GM19240 (cell line): ENCODE data around the gene SLC9A9.
"Not testable (repeated sequence)": the region's sequence is repeated elsewhere in the genome, so short reads cannot be mapped to it uniquely, and the experiment has no call there.

ENCODE experiments used
- DNase-seq: peaks from one replicate; pipeline ENCODE4 v3.0.0; 2011; ENCODE audit warnings: low spot score; ENCODE audit not compliant: insufficient read length

SLC9A9 gene

GRCh38 chr3:143471705-143472104 lies 376.6 kb downstream of the SLC9A9 start:
- DNase-seq = no peak

- DNase-seq = no peak
These were observed 379.1 kb downstream of the SLC9A9 start for GRCh38 chr3:143469159-143469558.

DNA sequence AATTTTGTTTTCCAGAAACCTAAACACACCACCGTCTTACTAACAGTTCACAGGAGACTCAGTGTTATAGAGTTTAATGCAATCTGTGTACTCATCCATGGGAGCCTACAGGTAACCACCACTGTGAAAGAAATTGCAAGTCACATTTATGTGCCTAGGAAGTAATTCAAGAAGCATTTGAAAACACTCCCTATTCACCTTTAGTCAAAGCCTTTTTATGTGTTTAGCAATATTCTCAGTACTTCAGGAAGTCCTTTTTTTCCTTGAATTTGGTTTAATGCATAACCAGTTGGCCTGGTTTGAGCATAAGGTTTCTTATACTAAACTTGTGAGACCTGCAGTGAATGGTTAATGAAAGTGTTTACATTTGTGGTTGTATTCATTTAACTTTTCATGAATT lies 382.6 kb downstream of the SLC9A9 start:
- no peak for DNase-seq

- DNase-seq = no peak
These were observed 383.4 kb downstream of the SLC9A9 start for GRCh38 chr3:143464850-143465249.

- DNase-seq = no peak
These were observed 392.8 kb downstream of the SLC9A9 start for GRCh38 chr3:143455480-143455879.

DNA sequence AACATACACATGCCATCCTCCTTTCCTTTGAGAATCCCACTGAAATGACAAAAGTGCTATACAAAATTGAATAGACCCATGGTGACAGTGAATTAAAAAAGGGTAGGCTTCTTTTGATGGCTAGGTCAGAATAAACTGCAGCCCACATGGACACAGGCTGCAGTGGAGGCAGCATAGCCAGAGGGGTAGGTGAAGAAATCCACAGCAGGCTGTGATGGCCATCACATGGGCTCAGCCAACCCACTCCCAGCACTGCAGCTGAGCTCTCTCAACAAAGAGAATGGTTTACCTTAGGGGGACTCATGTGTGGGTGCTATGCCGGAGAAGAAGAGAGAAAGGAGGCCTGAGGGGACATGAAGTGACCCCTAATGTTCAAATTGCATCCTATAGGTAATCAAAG lies 397.6 kb downstream of the SLC9A9 start:
- DNase-seq = no peak

- no peak for DNase-seq
These were observed 400.8 kb downstream of the SLC9A9 start for GRCh38 chr3:143447491-143447890.

DNA sequence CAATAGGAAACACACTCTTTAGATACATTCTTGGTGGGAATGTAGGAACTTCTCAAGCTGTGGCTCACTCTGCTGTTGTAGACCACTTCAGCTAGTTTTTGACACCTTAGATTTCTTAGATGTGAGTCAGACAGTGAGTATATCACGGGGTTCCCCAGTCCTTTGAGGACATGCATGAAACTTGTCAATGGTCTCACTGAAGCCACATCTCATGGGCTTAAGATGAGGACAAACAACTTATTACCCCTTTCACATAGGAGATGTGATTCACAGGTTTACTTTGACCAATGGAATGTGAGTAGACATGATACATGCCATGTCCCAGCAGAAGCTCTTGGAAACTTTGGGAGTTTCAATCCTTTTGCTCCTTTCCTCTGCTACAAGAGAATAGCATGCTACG lies 403.1 kb downstream of the SLC9A9 start:
- DNase-seq = no peak

DNA sequence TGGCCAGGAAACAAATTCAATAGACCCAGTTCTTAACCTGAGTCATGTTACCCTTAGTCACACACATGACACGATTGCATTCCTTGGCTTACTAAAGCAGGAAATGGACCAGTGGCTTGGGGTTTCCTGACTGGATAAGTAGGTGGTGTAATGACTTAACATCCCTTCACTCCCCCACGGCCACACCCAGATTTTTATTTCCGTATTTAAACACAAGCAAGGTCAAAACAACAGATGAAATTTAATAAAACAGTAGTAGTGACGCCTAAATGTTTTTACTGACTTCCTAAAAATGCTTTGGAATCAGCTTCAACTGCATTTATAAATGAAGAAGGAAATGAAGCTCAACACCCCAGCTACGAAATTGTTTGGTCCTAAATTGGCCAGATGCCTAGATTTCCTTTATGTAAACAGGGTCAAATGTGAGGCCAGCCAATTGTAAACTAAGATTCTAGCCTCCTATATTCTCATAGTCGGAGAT lies 404.4 kb downstream of the SLC9A9 start:
- DNase-seq = no peak

DNA sequence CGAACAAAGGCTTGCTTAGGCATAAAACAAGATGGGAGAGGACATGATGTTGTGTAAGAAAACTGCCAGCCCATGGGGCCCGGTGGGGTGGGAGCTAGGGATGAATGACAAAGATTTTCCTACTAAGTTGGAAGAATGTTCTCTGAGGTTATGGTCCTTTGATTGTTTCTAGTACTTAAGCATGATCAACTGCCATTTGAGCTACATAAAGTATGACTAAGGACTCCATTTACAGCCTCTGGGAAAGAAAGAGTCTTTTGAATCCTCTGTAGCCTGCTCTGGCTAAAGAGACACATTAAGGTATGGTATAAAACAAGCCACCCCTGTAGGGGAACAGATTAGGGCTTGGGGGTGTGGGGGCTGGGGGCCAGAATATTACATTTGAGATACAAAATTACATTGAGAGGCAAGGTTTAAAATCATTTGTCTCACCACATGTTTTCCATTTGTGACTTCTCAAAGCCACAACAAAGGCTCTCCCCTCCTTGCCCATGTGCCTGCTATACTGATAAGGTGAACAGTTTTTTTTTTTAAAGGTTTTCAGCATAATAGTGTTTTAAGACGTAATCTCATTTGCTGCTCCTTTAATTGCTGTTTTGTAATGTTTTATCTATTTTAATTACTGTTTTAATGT lies 405.3 kb downstream of the SLC9A9 start:
- DNase-seq = no peak

DNA sequence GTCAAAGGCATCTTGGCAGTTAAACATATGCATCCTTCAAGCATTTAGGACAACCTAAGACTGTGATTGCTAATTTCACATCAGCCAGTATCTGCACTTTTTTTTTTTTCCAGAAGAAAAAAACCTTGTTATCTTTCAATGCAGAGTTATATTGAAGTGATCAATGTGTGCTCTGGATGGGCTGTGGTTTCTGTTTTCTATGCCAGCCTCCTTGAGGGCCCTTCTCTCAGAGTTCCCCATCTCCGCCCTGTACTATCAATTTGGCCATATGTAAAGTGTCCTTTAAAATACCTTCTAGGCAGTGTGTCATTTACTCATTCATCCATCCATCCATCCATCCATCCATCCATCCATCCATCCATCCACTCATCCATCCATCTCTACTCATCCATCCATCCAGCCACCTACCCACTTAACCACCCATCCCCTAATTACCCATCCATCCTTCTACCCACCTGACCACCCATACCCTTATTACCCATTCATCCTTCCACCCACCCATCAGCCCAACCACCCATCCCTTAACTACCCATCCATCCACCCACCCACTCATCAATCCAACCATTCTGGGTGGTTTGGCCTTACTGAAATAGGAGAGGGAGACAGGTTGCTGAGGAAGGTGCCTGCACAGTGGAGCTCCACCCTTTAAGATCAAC lies 406.6 kb downstream of the SLC9A9 start:
- DNase-seq = no peak

- DNase-seq = no peak
These were observed 408.5 kb downstream of the SLC9A9 start for GRCh38 chr3:143439817-143440216.

DNA sequence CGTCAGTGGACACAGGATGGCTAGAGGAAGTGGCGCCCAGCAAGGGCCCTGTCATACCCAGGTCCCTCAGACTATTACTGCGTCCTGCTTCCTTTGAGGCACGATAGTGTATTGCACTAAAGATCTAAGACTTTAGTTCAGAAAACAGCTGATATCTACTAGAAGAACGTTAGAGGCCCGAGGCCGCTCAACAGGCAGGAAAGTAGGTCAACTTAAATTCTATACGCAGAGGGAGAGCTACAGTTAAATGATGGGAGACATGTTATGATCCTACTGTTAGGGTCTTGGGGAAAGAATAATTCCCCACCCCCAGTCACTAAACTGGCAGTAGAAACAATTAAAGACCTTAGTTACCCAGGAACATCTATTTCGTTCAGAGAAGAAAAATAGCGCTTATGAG lies 410.9 kb downstream of the SLC9A9 start:
- DNase-seq = no peak

DNA sequence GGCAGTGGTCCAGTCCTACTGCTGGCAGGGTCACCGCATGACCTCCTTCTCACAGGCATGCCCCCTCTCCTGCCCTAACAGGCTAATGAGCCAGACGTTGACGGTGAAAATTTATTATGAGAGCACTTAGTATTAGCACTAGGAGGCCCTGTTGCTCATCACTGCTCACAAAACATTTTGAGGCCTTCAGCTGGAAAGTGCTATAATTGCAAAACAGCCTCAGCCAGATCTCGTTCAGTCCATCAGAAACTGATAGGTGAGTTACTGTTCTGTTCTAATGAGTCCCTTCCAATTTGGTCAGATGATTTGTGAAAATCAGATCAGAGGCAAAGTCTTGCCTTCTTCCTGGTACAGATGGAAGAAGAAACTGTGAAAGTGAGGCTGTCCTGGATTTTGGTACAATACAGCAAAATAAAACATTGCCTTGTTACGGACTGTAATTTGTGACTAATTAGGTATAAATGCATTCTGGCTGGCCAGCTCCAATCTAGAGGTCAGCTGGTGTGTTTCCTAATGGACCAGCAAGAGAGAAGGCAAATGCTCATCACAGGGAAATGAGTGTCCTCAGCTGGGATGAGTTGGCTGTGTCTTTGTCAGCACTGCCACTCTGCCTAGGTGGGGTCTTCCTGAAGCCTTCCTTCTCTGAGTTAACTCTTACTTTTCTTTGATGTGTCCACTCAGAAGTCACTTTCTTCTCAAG lies 411.9 kb downstream of the SLC9A9 start:
- no peak for DNase-seq

- DNase-seq = no peak
These were observed 414.4 kb downstream of the SLC9A9 start for GRCh38 chr3:143433787-143434378.

DNA sequence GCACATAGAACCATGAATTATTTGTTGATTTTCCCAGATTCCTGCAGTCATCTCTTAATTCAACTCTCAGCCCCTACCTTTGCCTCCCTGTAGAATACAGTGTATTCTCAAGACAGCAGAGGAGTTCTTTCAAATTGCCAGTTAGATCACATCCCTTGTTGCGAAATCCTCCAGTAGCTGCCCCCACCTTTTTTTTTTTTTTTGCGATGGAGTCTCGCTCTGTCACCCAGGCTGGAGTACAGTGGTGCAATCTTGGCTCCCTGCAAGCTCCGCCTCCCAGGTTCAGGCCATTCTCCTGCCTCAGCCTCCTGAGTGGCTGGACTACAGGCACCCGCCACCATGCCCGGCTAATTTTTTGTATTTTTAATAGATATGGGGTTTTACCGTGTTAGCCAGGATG lies 417.0 kb downstream of the SLC9A9 start:
- DNase-seq = not testable (repeated sequence)

DNA sequence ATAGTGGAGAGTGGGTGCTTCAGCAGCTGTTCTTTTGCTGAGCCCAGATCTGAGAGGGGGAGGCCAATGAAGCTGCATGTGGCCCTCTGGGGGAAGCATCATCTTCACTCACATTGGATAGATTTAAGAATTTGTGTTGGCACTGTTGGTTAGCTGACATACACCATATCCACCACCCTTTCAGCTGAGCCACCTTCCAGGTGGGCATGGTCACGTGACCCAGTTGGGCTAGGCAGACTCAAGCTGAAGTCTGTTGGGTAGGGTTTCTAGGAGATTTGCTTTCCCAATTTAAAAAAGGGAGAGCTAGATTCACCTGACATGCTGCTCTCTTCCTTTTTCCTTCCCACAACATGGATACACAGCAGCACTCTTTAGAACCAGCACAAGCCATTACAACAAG lies 417.7 kb downstream of the SLC9A9 start:
- DNase-seq = no peak

DNA sequence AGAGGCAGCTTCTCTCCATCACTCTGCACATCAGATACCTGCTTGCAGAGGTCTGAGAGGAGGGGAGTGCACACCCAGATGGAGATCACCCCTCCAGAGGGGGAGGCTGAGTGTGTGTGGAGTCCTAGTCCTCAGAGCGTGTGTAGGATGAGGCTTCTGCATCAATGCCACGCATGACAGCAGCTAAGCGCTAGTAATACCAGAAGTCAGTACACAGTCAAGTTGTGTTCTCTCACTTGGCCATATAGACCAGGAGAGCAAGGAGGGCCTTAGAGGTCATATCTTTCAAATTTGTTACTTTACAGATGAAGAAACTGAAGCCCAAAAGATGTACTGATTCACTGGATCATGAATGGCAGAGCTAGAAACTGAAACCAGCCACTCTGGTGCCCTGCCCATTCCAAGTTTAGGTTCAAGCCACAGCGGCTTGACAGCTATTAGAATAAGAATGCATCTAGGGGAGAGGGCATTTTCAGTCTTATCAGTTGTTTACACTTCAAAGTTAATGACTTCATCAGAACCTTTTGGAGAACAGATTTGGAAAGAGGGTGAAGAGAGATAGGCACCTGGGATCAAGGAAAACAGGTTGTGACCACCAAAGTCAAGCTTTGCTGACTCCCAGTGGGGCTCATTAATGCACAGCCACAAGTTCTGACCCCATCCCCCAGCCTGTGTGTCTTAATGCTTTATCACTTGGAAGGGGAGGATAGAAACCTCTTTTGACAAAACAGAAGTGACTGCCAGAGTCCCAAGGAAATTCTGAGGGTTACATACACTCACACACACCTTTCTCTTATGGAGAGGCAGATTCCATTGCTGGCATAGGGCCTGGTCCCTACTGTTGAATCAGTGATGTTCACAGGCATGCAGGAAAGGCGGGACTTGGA lies 418.4 kb downstream of the SLC9A9 start:
- no peak for DNase-seq

DNA sequence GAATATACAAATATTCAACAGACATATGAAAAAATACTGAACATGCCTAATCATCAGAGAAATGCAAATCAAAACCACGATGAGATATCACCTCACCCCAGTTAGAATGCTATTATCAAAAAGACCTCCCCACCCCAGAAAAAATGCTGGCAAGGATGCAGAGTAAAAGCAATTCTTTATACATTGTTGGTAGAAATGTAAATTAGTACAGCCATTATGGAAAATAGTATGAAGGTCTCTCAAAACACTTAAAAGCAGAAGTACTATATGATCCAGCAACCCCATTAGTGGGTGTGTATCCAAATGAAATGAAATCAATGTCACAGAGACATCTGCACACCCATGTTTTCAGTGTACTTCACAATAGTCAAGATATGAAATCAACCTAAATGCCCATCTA lies 420.0 kb downstream of the SLC9A9 start:
- no peak for DNase-seq

DNA sequence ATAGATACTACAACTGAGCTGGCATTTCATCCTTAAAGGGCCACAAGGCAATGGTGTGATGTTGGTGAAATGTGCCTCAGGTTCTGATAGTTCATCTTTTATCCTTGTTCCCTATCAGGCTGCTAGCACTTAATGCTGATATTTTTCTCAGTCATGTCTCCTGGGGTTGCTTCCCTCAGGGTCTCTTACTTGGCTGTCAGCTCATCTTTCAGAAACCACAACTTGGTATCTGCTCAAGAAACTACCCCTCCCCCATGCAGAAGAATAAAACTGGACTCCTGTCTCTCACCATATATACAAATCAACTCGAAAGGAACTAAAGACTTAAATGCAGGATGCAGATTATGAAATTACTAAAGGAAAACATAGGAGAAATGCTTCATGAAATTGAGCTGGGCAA lies 420.6 kb downstream of the SLC9A9 start:
- DNase-seq = no peak

GRCh38 chr3:143424874-143425273 lies 423.4 kb downstream of the SLC9A9 start:
- DNase-seq = no peak
